ENCODE measurements around the gene NXF1. TPM values are rescaled to one million over a fixed set of nuclear protein-coding genes. Genes with fewer than 3 reads are reported as not detected.

Gene NXF1
- total and polyA plus RNA-seq, 2 of the 13 experiments (the other 11 are each of a cell fraction or from before 2014, with no cell fraction given) = 30.4 to 30.9 TPM

DNA sequence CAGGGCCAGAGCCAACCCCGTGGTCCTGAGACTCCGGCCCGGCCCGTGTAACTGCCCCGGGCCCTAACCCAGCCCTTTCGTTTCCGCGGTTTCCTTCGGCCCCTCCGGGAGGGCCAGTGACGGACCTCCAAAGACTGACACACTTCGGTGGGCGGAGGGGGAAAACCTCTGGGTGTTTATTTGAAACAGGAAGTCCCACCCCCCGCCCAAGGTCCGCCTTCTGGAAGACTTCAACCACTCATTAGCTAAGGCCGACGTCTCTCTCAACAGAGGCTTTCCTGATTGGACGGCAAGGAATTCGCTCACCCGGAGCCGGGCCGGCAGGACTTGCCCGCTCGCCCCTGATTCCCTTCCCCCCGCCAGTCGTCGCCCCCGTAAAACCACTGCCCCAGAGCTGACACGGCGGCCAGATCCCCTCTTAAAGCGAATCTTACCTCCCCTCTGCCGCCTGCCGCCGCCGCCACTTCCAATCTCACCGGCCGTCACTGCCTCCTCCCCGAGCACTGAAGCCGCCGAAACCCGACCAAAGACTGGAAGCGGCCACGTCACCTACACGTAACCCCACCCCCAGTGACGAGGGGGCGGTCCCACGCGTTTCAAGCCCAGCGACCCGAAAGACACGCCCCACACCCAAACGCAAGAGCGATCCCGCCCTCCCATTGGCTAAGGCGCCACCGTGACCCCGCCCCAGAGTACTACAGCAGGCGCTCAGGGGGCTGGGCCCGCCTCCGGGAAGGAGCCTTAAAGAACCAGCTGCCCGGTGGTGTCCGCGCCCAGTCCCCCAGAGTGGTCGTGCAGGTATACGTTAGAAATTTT, 26.5 kb upstream of the NXF1 start, which contains the start of gene STX5 (continued):
- TF ChIP-seq TFAP4 (IDR thresholded peaks at IDR 0.05; ENCODE audit: borderline replicate concordance, low read depth) (peak; percentile 57; the same call in 1 of the 2 replicates), KMT2A (CRISPR knock-in tag; IDR thresholded peaks at IDR 0.05) (0 out of 2 replicates have a peak, but pooled peaks have one; percentile 67), SYNCRIP (IDR thresholded peaks at IDR 0.05; ENCODE audit: insufficient read depth, low read depth, low read length) (no peak), ZC3H13 (CRISPR knock-in tag; IDR thresholded peaks at IDR 0.05) (0 out of 2 replicates have a peak, but pooled peaks have one; percentile 21), ZNF501 (CRISPR knock-in tag; IDR thresholded peaks at IDR 0.05) (peak; percentile 47; the same call in 1 of the 2 replicates), HNRNPL (IDR thresholded peaks at IDR 0.05; ENCODE audit: low read depth, low read length) (peak; percentile 47; the same call in 1 of the 2 replicates), ZNF350 (CRISPR knock-in tag; IDR thresholded peaks at IDR 0.05; ENCODE audit: borderline replicate concordance, low read depth) (peak; percentile 29; the same call in 1 of the 2 replicates), DRAP1 (CRISPR knock-in tag; IDR thresholded peaks at IDR 0.05) (peak; percentile 99), DR1 (CRISPR knock-in tag; IDR thresholded peaks at IDR 0.05) (peak; percentile 88), JARID2 (CRISPR knock-in tag; IDR thresholded peaks at IDR 0.05; ENCODE audit: insufficient replicate concordance) (no peak), WIZ (CRISPR knock-in tag; IDR thresholded peaks at IDR 0.05) (0 out of 2 replicates have a peak, but pooled peaks have one; percentile 63), ZNF251 (CRISPR knock-in tag; IDR thresholded peaks at IDR 0.05) (no peak), ZNF883 (CRISPR knock-in tag; IDR thresholded peaks at IDR 0.05; ENCODE audit: not compliant biosample characterization) (peak; percentile 90), ZNF317 (CRISPR knock-in tag; IDR thresholded peaks at IDR 0.05) (peak; percentile 43; the same call in 1 of the 2 replicates), ZSCAN25 (CRISPR knock-in tag; IDR thresholded peaks at IDR 0.05) (peak; percentile 29; the same call in 1 of the 2 replicates), POLR2A (IDR thresholded peaks at IDR 0.05; ENCODE audit: insufficient read depth in 1 of 2, low read depth in 2 of 2, low read length in 2 of 2) (peak; percentile 79 to 88), NFYB (CRISPR knock-in tag; IDR thresholded peaks at IDR 0.05) (peak; percentile 87), ZNF343 (CRISPR knock-in tag; IDR thresholded peaks at IDR 0.05) (peak; percentile 79), HOXA3 (CRISPR knock-in tag; IDR thresholded peaks at IDR 0.05) (peak; percentile 50; the same call in 1 of the 2 replicates), SP1 (IDR thresholded peaks at IDR 0.05) (no peak), SP1 (CRISPR knock-in tag; IDR thresholded peaks at IDR 0.05) (peak; percentile 58), YEATS4 (CRISPR knock-in tag; IDR thresholded peaks at IDR 0.05; ENCODE audit: borderline replicate concordance) (peak; percentile 68), KLF15 (CRISPR knock-in tag; IDR thresholded peaks at IDR 0.05; ENCODE audit: borderline replicate concordance) (0 out of 2 replicates have a peak, but pooled peaks have one; percentile 43), SP140L (CRISPR knock-in tag; IDR thresholded peaks at IDR 0.05; ENCODE audit: borderline replicate concordance) (no peak), SP2 (CRISPR knock-in tag; IDR thresholded peaks at IDR 0.05) (peak; percentile 91), ZNF792 (CRISPR knock-in tag; IDR thresholded peaks at IDR 0.05) (0 out of 2 replicates have a peak, but pooled peaks have one; percentile 17), POGZ (CRISPR knock-in tag; IDR thresholded peaks at IDR 0.05) (peak; percentile 47; the same call in 1 of the 2 replicates)
- TF ChIP-seq, protein P1, sequence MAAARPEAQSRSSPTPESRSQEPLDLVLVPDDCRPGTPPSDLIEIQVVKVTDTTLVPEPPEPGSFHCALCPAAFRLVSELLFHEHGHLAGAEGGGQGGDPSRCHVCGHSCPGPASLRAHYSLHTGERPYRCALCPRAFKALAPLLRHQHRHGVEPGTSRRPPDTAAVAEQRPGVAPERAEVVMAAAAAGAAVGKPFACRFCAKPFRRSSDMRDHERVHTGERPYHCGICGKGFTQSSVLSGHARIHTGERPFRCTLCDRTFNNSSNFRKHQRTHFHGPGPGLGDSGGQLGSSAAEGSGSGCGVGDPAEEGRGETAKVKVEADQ (CRISPR knock-in tag; IDR thresholded peaks at IDR 0.05; ENCODE audit: borderline replicate concordance) = peak; percentile 87
- TF ChIP-seq, protein P2, sequence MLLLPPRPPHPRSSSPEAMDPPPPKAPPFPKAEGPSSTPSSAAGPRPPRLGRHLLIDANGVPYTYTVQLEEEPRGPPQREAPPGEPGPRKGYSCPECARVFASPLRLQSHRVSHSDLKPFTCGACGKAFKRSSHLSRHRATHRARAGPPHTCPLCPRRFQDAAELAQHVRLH (CRISPR knock-in tag; IDR thresholded peaks at IDR 0.05; ENCODE audit: borderline replicate concordance, low read depth) = 0 out of 2 replicates have a peak, but pooled peaks have one; percentile 26
